ENCODE results near the gene DVL1. TPM values are rescaled to one million over a fixed set of nuclear protein-coding genes. Genes with fewer than 3 reads are reported as not detected.

The DVL1 gene
- total RNA-seq, 1 experiment from 2014 or later, result 71.0 TPM

- Mint-ChIP-seq H3K27ac (no peak overlapping the region), H3K36me3 (ENCODE audit: insufficient read depth in 1 of 3, low read depth in 3 of 3) (peaks cover 0 to 2% (median 0%) of the 10 kb centered on the region in 3 experiments; a peak in 2 of 7 replicates), H3K4me1 (peaks cover 0 to under 1% of the 10 kb centered on the region in 2 experiments; a peak in 2 of 4 replicates), H3K4me3 (no peak overlapping the region), H3K9me3 (no peaks in the 10 kb centered on the region; a peak in 1 of 5 replicates), H3K27me3 (ENCODE audit: low read depth) (peaks cover 23% of the 10 kb centered on the region)
- no peaks in the 10 kb centered on the region; the same call in 1 of the 2 replicates for H3K4me1 ChIP-seq (ENCODE audit: insufficient read depth, low read length)
- no peak overlapping the region for H2BK120ac ChIP-seq (ENCODE audit: low read depth, low read length, poor library complexity, severe bottlenecking)
- H3K56ac ChIP-seq (ENCODE audit: insufficient read length, low read depth, low read length), result no peak overlapping the region
- H3K4me2 ChIP-seq (ENCODE audit: insufficient read depth, insufficient read length, low read length), result no peak overlapping the region
- H3K9me3 ChIP-seq (ENCODE audit: control insufficient read depth, low read depth, low read length), result peaks cover 20% of the 10 kb centered on the region
- no peaks in the 10 kb centered on the region for H3K79me2 ChIP-seq (ENCODE audit: insufficient read depth, low read length)
- no peak overlapping the region for H3K14ac ChIP-seq (ENCODE audit: insufficient read depth, low read length)
- no peaks in the 10 kb centered on the region for H4K20me1 ChIP-seq (ENCODE audit: control insufficient read depth, insufficient read depth, insufficient read length)
- no peak overlapping the region for H2AK5ac ChIP-seq (ENCODE audit: insufficient read length, low read length)
- H3K9ac ChIP-seq (ENCODE audit: extremely low read depth, insufficient read length, low read length), result no peak overlapping the region
- WGBS (ENCODE audit: extremely low coverage, insufficient read length, low lambda C conversion rate), result 100% methylated on average over 5 of the region's 5 CpGs
- no peak overlapping the region for H4K8ac ChIP-seq (replicated peaks; ENCODE audit: insufficient read length, low read depth, low read length)
- H3K4ac ChIP-seq (ENCODE audit: low read depth, low read length), result no peak overlapping the region
- peaks cover 3% of the 10 kb centered on the region for H3K23me2 ChIP-seq (ENCODE audit: insufficient read length, low read depth, low read length, poor library complexity, severe bottlenecking)
- TF ChIP-seq CTCF (conservative IDR thresholded peaks at IDR 0.05), result no peak
- H2BK15ac ChIP-seq (ENCODE audit: low read depth, low read length), result no peak overlapping the region
- no peak overlapping the region for H4K5ac ChIP-seq (ENCODE audit: insufficient read length, low read depth, low read length)
- DNase-seq, result no peak
- no peak overlapping the region for H3K27ac ChIP-seq (ENCODE audit: insufficient read length, low read depth, low read length)
- H2BK20ac ChIP-seq (ENCODE audit: low read depth, low read length, poor library complexity, severe bottlenecking), result no peak overlapping the region
- no peak overlapping the region for H2BK5ac ChIP-seq (ENCODE audit: insufficient read length, low read length)
- H2AFZ ChIP-seq (ENCODE audit: low read length), result no peak overlapping the region
- no peaks in the 10 kb centered on the region for H3K79me1 ChIP-seq (ENCODE audit: insufficient read depth, low read depth, low read length, poor library complexity, severe bottlenecking)
- H4K91ac ChIP-seq (ENCODE audit: insufficient read length, low read depth, low read length), result no peak overlapping the region
- H3K23ac ChIP-seq (ENCODE audit: insufficient read length, low read depth, low read length), result no peak overlapping the region
- no peak overlapping the region for H3T11ph ChIP-seq (ENCODE audit: low read length)
- no peak overlapping the region for H2BK12ac ChIP-seq (ENCODE audit: insufficient read length, low read depth, low read length)
- no peak overlapping the region for H3K18ac ChIP-seq (ENCODE audit: insufficient read length, low read depth, low read length)
- no peaks in the 10 kb centered on the region for H3K27me3 ChIP-seq (ENCODE audit: insufficient read depth, low read length)
Observed at GRCh38 chr1:1367315-1367714, 18.1 kb upstream of the DVL1 start.
